GM23338 (cell line): ENCODE results near the gene DOCK2. TPM values are rescaled to one million over a fixed set of nuclear protein-coding genes. Genes with fewer than 3 reads are reported as not detected.

Experiments
- ATAC-seq: fragments of 200-7000 bp; cut with Tn5 transposase; 3 replicates; pipeline ENCODE4 v1.9.1; 2020
- DNase-seq: peaks from one replicate; pipeline ENCODE4 v3.0.0-alpha.2; 2015; ENCODE audit warnings: low spot score
- H2AFZ ChIP-seq: fragments of 200-600 bp; sonication (generic); 2 replicates; pipeline ENCODE4 v1.8.0; 2016; ENCODE audit warnings: antibody characterized with exemption, mild to moderate bottlenecking, moderate library complexity
- H3F3A ChIP-seq: fragments of 200-600 bp; sonication (generic); replicated peaks from 2 replicates; pipeline ENCODE4 v1.8.0; 2017; ENCODE audit warnings: antibody characterized with exemption, mixed run types, low read depth
- H3K27ac ChIP-seq: fragments of 200-600 bp; sonication (generic); 2 replicates; pipeline ENCODE4 v1.6.1; 2016; ENCODE audit warnings: low read depth
- H3K27me3 ChIP-seq: fragments of 200-600 bp; sonication (generic); 2 replicates; pipeline ENCODE4 v1.8.0; 2016; ENCODE audit warnings: mild to moderate bottlenecking, mixed run types, moderate library complexity; ENCODE audit not compliant: insufficient read depth
- H3K36me3 ChIP-seq: fragments of 200-600 bp; sonication (generic); 2 replicates; pipeline ENCODE4 v1.8.0; 2016; ENCODE audit warnings: mild to moderate bottlenecking; ENCODE audit not compliant: insufficient read depth
- H3K4me1 ChIP-seq: fragments of 200-600 bp; sonication (generic); 2 replicates; pipeline ENCODE4 v1.8.0; 2016; ENCODE audit warnings: mild to moderate bottlenecking, moderate library complexity; ENCODE audit not compliant: insufficient read depth
- H3K4me2 ChIP-seq: fragments of 200-600 bp; sonication (generic); 2 replicates; pipeline ENCODE4 v1.7.1; 2017; ENCODE audit warnings: mixed run types
- H3K4me3 ChIP-seq: fragments of 200-600 bp; sonication (generic); 2 replicates; pipeline ENCODE4 v1.6.1; 2016; ENCODE audit warnings: mixed run types
- H3K79me2 ChIP-seq: fragments of 200-600 bp; sonication (generic); replicated peaks from 2 replicates; pipeline ENCODE4 v1.8.0; 2017; ENCODE audit warnings: mild to moderate bottlenecking; ENCODE audit not compliant: insufficient read depth
- H3K9me2 ChIP-seq: fragments of 200-600 bp; sonication (generic); 2 replicates; pipeline ENCODE4 v1.8.0; 2017; ENCODE audit not compliant: insufficient read depth
- H4K20me1 ChIP-seq: fragments of 200-600 bp; sonication (generic); replicated peaks from 2 replicates; pipeline ENCODE4 v1.8.0; 2017; ENCODE audit warnings: mild to moderate bottlenecking; ENCODE audit not compliant: insufficient read depth
- H3K27ac Mint-ChIP-seq: 2 replicates; pipeline ENCODE4 v1.8.0; 2020; ENCODE audit warnings: inconsistent platforms, mild to moderate bottlenecking, moderate library complexity, mixed read lengths
- H3K27me3 Mint-ChIP-seq: 3 replicates; pipeline ENCODE4 v1.8.0; 2022; ENCODE audit warnings: low read depth, mild to moderate bottlenecking, moderate library complexity, mixed read lengths, inconsistent platforms; ENCODE audit not compliant: insufficient read depth, poor library complexity
- H3K36me3 Mint-ChIP-seq: 3 replicates; pipeline ENCODE4 v1.8.0; 2021; ENCODE audit warnings: low read depth, mild to moderate bottlenecking, inconsistent platforms, moderate library complexity, mixed read lengths
- H3K4me1 Mint-ChIP-seq: 3 replicates; pipeline ENCODE4 v1.8.0; 2020; ENCODE audit warnings: mild to moderate bottlenecking, inconsistent platforms, mixed read lengths
- H3K4me3 Mint-ChIP-seq: 3 replicates; pipeline ENCODE4 v1.8.0; 2021; ENCODE audit warnings: moderate library complexity, mild to moderate bottlenecking, inconsistent platforms, mixed read lengths
- H3K9me3 Mint-ChIP-seq: 3 replicates; pipeline ENCODE4 v1.8.0; 2020; ENCODE audit warnings: moderate library complexity, mild to moderate bottlenecking, inconsistent platforms, mixed read lengths
- CREB1 ChIP-seq: fragments of 250-450 bp; sonication (Bioruptor Pico); IDR thresholded peaks from 2 replicates; pipeline ENCODE4 v1.5.0; 2020; ENCODE audit warnings: low read depth, mild to moderate bottlenecking, moderate library complexity
- CTCF ChIP-seq, 2 experiments: fragments of 200-600 bp in 1 of 2; sonication (generic) in 1 of 2; conservative IDR thresholded peaks; 2 replicates each; pipeline versions ENCODE4 v1.5.1 to v1.6.1; 2016 to 2017; ENCODE audit warnings: antibody characterized with exemption in 2 of 2, low read depth in 2 of 2, mild to moderate bottlenecking in 2 of 2, moderate library complexity in 1 of 2
- ETS1 ChIP-seq: IDR thresholded peaks from 2 replicates; pipeline ENCODE4 v1.6.1; 2016; ENCODE audit warnings: antibody characterized with exemption
- EZH2 ChIP-seq: fragments of 200-600 bp; sonication (generic); IDR thresholded peaks from one replicate; pipeline ENCODE4 v1.8.0; 2017; ENCODE audit warnings: antibody characterized with exemption, mild to moderate bottlenecking, low read depth; ENCODE audit not compliant: unreplicated experiment
- EZH2phosphoT487 ChIP-seq: fragments of 200-600 bp; sonication (generic); IDR thresholded peaks from one replicate; pipeline ENCODE4 v1.8.1; 2018; ENCODE audit warnings: antibody characterized with exemption; ENCODE audit not compliant: unreplicated experiment
- JUNB ChIP-seq: IDR thresholded peaks from one replicate; pipeline ENCODE4 v1.6.1; 2016; ENCODE audit warnings: antibody characterized with exemption; ENCODE audit not compliant: unreplicated experiment
- NANOG ChIP-seq: IDR thresholded peaks from 2 replicates; pipeline ENCODE4 v1.6.1; 2016; ENCODE audit warnings: antibody characterized with exemption, borderline replicate concordance
- POLR2AphosphoS5 ChIP-seq: IDR thresholded peaks from 2 replicates; pipeline ENCODE4 v1.6.1; 2016; ENCODE audit warnings: antibody characterized with exemption, low read depth
- STAT1 ChIP-seq: IDR thresholded peaks from one replicate; pipeline ENCODE4 v1.6.1; 2016; ENCODE audit warnings: antibody characterized with exemption; ENCODE audit not compliant: unreplicated experiment
- ZNF114 ChIP-seq: fragments of 250-450 bp; sonication (Bioruptor Pico); IDR thresholded peaks from 2 replicates; pipeline ENCODE4 v1.5.0; 2020; ENCODE audit warnings: mild to moderate bottlenecking, moderate library complexity
- ZNF331 ChIP-seq: fragments of 250-450 bp; sonication (Bioruptor Pico); IDR thresholded peaks from 2 replicates; pipeline ENCODE4 v1.5.0; 2020; ENCODE audit warnings: low read depth, mild to moderate bottlenecking, moderate library complexity
- polyA plus RNA-seq: library from polyadenylated mRNA; unstranded; fragments of >200 nt; fragmentation: Nextera tagmentation; extraction: Ambion mirVana; gene quantifications from 2 replicates; pipeline ENCODE4 v1.2.1, GENCODE V29; 2016
- total RNA-seq: library from RNA; depleted of rRNA; stranded (reverse); fragments of >200 nt; shearing (Covaris generic); gene quantifications from 2 replicates; pipeline ENCODE4 v1.2.3, GENCODE V29; 2014
- TF ChIP-seq, protein P1 (sequence below): IDR thresholded peaks from one replicate; pipeline ENCODE4 v1.6.1; 2018; ENCODE audit warnings: antibody characterized with exemption; ENCODE audit not compliant: unreplicated experiment
- TF ChIP-seq, protein P2 (sequence below): fragments of 250-450 bp; sonication (Bioruptor Pico); IDR thresholded peaks from 2 replicates; pipeline ENCODE4 v1.5.0; 2020; ENCODE audit warnings: mild to moderate bottlenecking, moderate library complexity

Gene DOCK2
- total and polyA plus RNA-seq, 2 experiments from 2014 or later = 3.7 to 9.4 TPM

DNA sequence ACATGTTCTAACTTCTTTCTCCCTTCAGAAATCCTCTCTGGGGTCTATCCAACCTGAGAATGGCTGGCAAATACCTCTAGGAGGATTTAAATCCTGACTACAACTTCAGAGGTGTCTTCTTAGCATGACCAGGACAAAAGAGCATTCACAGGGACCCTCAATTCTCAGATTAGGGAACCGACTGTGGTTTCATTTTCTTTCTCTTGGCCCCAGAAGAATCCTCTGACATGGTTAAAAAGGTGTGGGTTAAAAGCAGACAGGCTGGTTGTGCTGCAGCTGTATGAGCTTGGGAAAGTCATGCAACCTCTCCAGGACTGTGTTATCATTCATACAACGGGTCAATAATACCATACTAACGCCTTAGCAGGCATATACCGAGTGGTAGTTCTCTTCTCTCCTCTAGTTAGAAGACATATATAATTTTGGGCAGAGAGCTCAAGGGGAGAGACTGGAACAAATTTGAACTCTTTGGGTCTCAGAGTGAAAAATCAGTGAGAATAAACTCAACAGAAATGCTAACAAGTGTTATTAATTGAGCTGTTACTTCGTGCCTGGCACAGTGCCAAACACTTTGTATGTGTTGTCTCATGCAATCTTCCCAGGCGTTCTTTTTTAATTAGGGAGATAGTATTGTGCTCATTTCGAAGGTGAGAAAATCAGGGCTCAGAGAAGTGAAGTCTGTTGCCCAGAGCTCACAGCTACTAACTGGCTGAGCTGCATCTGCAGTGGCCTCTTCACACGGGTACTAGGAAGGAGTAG is 308.0 kb downstream of the DOCK2 start:
- H3K36me3 ChIP-seq = no peaks in the 10 kb centered on the region
- no peaks in the 10 kb centered on the region for H3K36me3 Mint-ChIP-seq
- no peaks in the 10 kb centered on the region for H3K79me2 ChIP-seq
- H3K27me3 ChIP-seq = no peaks in the 10 kb centered on the region
- H2AFZ ChIP-seq = peak overlapping the region; percentile 81
- H3K4me3 ChIP-seq = no peak overlapping the region
- no peaks in the 10 kb centered on the region for H3F3A ChIP-seq
- no peaks in the 10 kb centered on the region for H3K9me3 Mint-ChIP-seq
- no peak overlapping the region for H3K27ac ChIP-seq
- DNase-seq = no peak
- peaks cover 9% of the 10 kb centered on the region for H3K4me1 ChIP-seq
- no peak; the same call in 2 of the 3 replicates for ATAC-seq
- H3K4me2 ChIP-seq = 0 out of 2 replicates have a peak overlapping the region, but pooled peaks have one; percentile 55
- H3K4me1 Mint-ChIP-seq = peaks cover 24% of the 10 kb centered on the region
- no peaks in the 10 kb centered on the region for H3K9me2 ChIP-seq
- H3K27me3 Mint-ChIP-seq = peaks cover 2% of the 10 kb centered on the region
- H3K27ac Mint-ChIP-seq = no peak overlapping the region
- no peak for TF ChIP-seq POLR2AphosphoS5
- TF ChIP-seq EZH2 = no peak
- no peak for TF ChIP-seq CREB1 (CRISPR knock-in tag)
- TF ChIP-seq STAT1 = no peak
- TF ChIP-seq EZH2phosphoT487 = no peak
- TF ChIP-seq, protein P1, sequence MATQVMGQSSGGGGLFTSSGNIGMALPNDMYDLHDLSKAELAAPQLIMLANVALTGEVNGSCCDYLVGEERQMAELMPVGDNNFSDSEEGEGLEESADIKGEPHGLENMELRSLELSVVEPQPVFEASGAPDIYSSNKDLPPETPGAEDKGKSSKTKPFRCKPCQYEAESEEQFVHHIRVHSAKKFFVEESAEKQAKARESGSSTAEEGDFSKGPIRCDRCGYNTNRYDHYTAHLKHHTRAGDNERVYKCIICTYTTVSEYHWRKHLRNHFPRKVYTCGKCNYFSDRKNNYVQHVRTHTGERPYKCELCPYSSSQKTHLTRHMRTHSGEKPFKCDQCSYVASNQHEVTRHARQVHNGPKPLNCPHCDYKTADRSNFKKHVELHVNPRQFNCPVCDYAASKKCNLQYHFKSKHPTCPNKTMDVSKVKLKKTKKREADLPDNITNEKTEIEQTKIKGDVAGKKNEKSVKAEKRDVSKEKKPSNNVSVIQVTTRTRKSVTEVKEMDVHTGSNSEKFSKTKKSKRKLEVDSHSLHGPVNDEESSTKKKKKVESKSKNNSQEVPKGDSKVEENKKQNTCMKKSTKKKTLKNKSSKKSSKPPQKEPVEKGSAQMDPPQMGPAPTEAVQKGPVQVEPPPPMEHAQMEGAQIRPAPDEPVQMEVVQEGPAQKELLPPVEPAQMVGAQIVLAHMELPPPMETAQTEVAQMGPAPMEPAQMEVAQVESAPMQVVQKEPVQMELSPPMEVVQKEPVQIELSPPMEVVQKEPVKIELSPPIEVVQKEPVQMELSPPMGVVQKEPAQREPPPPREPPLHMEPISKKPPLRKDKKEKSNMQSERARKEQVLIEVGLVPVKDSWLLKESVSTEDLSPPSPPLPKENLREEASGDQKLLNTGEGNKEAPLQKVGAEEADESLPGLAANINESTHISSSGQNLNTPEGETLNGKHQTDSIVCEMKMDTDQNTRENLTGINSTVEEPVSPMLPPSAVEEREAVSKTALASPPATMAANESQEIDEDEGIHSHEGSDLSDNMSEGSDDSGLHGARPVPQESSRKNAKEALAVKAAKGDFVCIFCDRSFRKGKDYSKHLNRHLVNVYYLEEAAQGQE = no peak
- TF ChIP-seq CTCF (conservative IDR thresholded peaks at IDR 0.05; ENCODE audit: low read depth in 2 of 2) = no peak
- no peak for TF ChIP-seq JUNB
- no peak for TF ChIP-seq ETS1
- TF ChIP-seq ZNF331 = no peak
- TF ChIP-seq, protein P2, sequence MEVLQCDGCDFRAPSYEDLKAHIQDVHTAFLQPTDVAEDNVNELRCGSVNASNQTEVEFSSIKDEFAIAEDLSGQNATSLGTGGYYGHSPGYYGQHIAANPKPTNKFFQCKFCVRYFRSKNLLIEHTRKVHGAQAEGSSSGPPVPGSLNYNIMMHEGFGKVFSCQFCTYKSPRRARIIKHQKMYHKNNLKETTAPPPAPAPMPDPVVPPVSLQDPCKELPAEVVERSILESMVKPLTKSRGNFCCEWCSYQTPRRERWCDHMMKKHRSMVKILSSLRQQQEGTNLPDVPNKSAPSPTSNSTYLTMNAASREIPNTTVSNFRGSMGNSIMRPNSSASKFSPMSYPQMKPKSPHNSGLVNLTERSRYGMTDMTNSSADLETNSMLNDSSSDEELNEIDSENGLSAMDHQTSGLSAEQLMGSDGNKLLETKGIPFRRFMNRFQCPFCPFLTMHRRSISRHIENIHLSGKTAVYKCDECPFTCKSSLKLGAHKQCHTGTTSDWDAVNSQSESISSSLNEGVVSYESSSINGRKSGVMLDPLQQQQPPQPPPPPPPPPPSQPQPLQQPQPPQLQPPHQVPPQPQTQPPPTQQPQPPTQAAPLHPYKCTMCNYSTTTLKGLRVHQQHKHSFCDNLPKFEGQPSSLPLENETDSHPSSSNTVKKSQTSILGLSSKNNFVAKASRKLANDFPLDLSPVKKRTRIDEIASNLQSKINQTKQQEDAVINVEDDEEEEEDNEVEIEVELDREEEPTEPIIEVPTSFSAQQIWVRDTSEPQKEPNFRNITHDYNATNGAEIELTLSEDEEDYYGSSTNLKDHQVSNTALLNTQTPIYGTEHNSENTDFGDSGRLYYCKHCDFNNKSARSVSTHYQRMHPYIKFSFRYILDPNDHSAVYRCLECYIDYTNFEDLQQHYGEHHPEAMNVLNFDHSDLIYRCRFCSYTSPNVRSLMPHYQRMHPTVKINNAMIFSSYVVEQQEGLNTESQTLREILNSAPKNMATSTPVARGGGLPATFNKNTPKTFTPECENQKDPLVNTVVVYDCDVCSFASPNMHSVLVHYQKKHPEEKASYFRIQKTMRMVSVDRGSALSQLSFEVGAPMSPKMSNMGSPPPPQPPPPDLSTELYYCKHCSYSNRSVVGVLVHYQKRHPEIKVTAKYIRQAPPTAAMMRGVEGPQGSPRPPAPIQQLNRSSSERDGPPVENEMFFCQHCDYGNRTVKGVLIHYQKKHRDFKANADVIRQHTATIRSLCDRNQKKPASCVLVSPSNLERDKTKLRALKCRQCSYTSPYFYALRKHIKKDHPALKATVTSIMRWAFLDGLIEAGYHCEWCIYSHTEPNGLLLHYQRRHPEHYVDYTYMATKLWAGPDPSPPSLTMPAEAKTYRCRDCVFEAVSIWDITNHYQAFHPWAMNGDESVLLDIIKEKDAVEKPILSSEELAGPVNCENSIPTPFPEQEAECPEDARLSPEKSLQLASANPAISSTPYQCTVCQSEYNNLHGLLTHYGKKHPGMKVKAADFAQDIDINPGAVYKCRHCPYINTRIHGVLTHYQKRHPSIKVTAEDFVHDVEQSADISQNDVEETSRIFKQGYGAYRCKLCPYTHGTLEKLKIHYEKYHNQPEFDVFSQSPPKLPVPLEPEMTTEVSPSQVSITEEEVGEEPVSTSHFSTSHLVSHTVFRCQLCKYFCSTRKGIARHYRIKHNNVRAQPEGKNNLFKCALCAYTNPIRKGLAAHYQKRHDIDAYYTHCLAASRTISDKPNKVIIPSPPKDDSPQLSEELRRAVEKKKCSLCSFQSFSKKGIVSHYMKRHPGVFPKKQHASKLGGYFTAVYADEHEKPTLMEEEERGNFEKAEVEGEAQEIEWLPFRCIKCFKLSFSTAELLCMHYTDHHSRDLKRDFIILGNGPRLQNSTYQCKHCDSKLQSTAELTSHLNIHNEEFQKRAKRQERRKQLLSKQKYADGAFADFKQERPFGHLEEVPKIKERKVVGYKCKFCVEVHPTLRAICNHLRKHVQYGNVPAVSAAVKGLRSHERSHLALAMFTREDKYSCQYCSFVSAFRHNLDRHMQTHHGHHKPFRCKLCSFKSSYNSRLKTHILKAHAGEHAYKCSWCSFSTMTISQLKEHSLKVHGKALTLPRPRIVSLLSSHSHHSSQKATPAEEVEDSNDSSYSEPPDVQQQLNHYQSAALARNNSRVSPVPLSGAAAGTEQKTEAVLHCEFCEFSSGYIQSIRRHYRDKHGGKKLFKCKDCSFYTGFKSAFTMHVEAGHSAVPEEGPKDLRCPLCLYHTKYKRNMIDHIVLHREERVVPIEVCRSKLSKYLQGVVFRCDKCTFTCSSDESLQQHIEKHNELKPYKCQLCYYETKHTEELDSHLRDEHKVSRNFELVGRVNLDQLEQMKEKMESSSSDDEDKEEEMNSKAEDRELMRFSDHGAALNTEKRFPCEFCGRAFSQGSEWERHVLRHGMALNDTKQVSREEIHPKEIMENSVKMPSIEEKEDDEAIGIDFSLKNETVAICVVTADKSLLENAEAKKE (CRISPR knock-in tag) = no peak
- no peak for TF ChIP-seq ZNF114 (CRISPR knock-in tag)
- TF ChIP-seq NANOG = no peak
- H3K4me3 Mint-ChIP-seq = no peak overlapping the region
- no peaks in the 10 kb centered on the region for H4K20me1 ChIP-seq
